PFSK-1 (cell line): ENCODE measurements around the gene MEFV.

Experiments used
- FOXP2 ChIP-seq: optimal IDR thresholded peaks from 2 replicates; pipeline ENCODE3; 2011; ENCODE audit warnings: borderline replicate concordance, control low read depth, inconsistent platforms; ENCODE audit not compliant: insufficient read depth; ENCODE audit errors: extremely low read length, extremely low read depth
- POLR2AphosphoS5 ChIP-seq: IDR thresholded peaks from 2 replicates; pipeline ENCODE4 v1.6.1; 2012; ENCODE audit warnings: low read depth, mild to moderate bottlenecking, control low read depth, low read length, moderate library complexity
- REST ChIP-seq, 2 experiments: IDR thresholded peaks; 2 replicates each; pipeline versions ENCODE4 v1.6.1 to v1.8.0; 2011 to 2012; ENCODE audit warnings: low read depth in 2 of 2, low read length in 2 of 2, control low read depth in 1 of 2, inconsistent platforms in 1 of 2, mild to moderate bottlenecking in 1 of 2, moderate library complexity in 1 of 2; ENCODE audit not compliant: insufficient read depth in 1 of 2
- SIN3A ChIP-seq: IDR thresholded peaks from 2 replicates; pipeline ENCODE4 v1.6.1; 2012; ENCODE audit warnings: mild to moderate bottlenecking, low read length, moderate library complexity, borderline replicate concordance; ENCODE audit not compliant: insufficient read depth
- TAF1 ChIP-seq: IDR thresholded peaks from 2 replicates; pipeline ENCODE4 v1.6.1; 2012; ENCODE audit warnings: low read length, control low read depth, borderline replicate concordance; ENCODE audit not compliant: insufficient read depth

MEFV gene

GRCh38 chr16:3295783-3296182 lies 39.4 kb upstream of the MEFV start:
- no peak for TF ChIP-seq REST (IDR thresholded peaks at IDR 0.05; ENCODE audit: insufficient read depth in 1 of 2, low read depth in 2 of 2, low read length in 2 of 2)
- TF ChIP-seq FOXP2: no peak
- TF ChIP-seq SIN3A: no peak
- TF ChIP-seq POLR2AphosphoS5: no peak
- TF ChIP-seq TAF1: no peak

- TF ChIP-seq SIN3A (no peak), FOXP2 (no peak), TAF1 (no peak), POLR2AphosphoS5 (no peak), REST (IDR thresholded peaks at IDR 0.05; ENCODE audit: insufficient read depth in 1 of 2, low read depth in 2 of 2, low read length in 2 of 2) (no peak)
Observed at GRCh38 chr16:3295209-3295608, 38.8 kb upstream of the MEFV start.

GRCh38 chr16:3292604-3293003 lies 36.2 kb upstream of the MEFV start:
- no peak for TF ChIP-seq REST (IDR thresholded peaks at IDR 0.05; ENCODE audit: insufficient read depth in 1 of 2, low read depth in 2 of 2, low read length in 2 of 2)
- no peak for TF ChIP-seq FOXP2
- no peak for TF ChIP-seq TAF1
- no peak for TF ChIP-seq POLR2AphosphoS5
- TF ChIP-seq SIN3A: no peak

GRCh38 chr16:3289998-3290673 lies 33.7 kb upstream of the MEFV start:
- TF ChIP-seq POLR2AphosphoS5 (no peak), SIN3A (no peak)

GRCh38 chr16:3285131-3285530 lies 28.7 kb upstream of the MEFV start:
- TF ChIP-seq SIN3A (no peak), POLR2AphosphoS5 (no peak), REST (IDR thresholded peaks at IDR 0.05; ENCODE audit: insufficient read depth in 1 of 2, low read depth in 2 of 2, low read length in 2 of 2) (no peak), TAF1 (no peak), FOXP2 (no peak)
